ENCODE results near the gene CRCP. TPM values are rescaled to one million over a fixed set of nuclear protein-coding genes. Genes with fewer than 3 reads are reported as not detected.
"Not testable (repeated sequence)": the region's sequence is repeated elsewhere in the genome, so short reads cannot be mapped to it uniquely, and the experiment has no call there.

Gene CRCP
- total RNA-seq, 2 donors from 2014 or later, result 33.0 to 34.4 TPM

GRCh38 chr7:66145400-66146104 lies 30.9 kb downstream of the CRCP start:
- TF ChIP-seq CTCF (IDR thresholded peaks at IDR 0.05), result no peak
- Histone ChIP-seq H3K27ac (peak overlapping the region; percentile 20), H3K9ac (ENCODE audit: low read depth in 2 of 2, low read length in 2 of 2) (peak overlapping the region in 1 of 2 donors; percentile 1), H3K27me3 (no peaks in the 10 kb centered on the region), H3K4me1 (no peaks in the 10 kb centered on the region), H3K36me3 (peaks cover 10% of the 10 kb centered on the region), H3K9me3 (no peaks in the 10 kb centered on the region), H3K4me3 (no peak overlapping the region)
- peak; percentile 41 for DNase-seq
- intact Hi-C loops (cut with DNase I), result no loop called here

- Histone ChIP-seq H3K4me3 (no peak overlapping the region), H3K36me3 (peaks cover 9% of the 10 kb centered on the region), H3K27me3 (no peaks in the 10 kb centered on the region), H3K4me1 (no peaks in the 10 kb centered on the region), H3K9ac (ENCODE audit: low read depth in 2 of 2, low read length in 2 of 2) (no peak overlapping the region), H3K9me3 (no peaks in the 10 kb centered on the region), H3K27ac (no peak overlapping the region)
- DNase-seq, result no peak
- intact Hi-C loops (cut with DNase I), result no loop called here
- TF ChIP-seq CTCF (IDR thresholded peaks at IDR 0.05), result no peak
Measured at GRCh38 chr7:66146701-66147100, 32.1 kb downstream of the CRCP start.

DNA sequence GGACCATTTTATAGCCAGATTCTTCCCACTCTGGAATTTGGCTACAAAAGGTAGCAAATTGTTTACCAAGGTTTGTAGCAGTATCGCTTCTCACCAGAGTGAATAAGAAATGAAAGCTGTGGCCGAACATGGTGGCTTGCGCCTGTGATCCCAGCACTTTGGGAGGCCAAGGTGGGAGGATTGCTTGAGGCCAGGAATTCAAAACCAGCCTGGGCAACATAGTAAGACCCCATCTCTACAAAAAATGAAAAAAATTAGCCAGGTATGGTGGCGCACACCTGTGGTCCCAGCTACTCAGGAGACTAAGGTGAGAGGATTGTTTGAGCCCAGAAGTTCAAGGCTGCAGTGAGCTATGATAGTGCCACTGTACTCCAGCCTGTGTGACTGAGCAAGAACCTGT lies 33.0 kb downstream of the CRCP start:
- intact Hi-C loops (cut with DNase I); H3K9me3 ChIP-seq; H3K27ac ChIP-seq; H3K27me3 ChIP-seq; H3K9ac ChIP-seq (ENCODE audit: low read depth in 2 of 2, low read length in 2 of 2); H3K36me3 ChIP-seq; DNase-seq; H3K4me3 ChIP-seq; H3K4me1 ChIP-seq: not testable (repeated sequence)

DNA sequence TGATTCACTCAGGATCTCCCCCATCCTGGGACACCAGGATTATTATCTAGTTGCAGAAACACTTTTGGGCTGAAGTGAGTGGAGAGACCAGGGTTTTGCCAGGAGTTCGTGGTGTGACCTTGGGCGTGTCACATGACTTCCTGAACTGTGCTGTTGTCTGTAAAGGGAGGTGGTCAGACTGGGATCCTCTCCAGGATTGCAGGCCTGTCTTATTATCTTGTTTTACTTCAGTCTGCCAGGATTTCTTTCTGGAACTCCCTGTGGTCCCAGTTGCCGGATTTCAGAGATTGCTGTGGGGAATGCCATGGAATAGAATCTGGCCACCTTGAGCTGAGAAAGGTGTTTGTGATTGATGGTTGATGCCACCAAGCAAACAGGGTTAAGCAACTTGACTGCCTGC lies 35.8 kb downstream of the CRCP start:
- DNase-seq, result peak; percentile 60
- Histone ChIP-seq H3K27me3 (no peaks in the 10 kb centered on the region), H3K4me1 (no peaks in the 10 kb centered on the region), H3K9me3 (no peaks in the 10 kb centered on the region), H3K36me3 (peaks cover 8% of the 10 kb centered on the region), H3K9ac (ENCODE audit: low read depth in 2 of 2, low read length in 2 of 2) (no peak overlapping the region), H3K27ac (no peak overlapping the region), H3K4me3 (no peak overlapping the region)
- intact Hi-C loops (cut with DNase I), result no loop called here
- TF ChIP-seq CTCF (IDR thresholded peaks at IDR 0.05), result no peak

DNA sequence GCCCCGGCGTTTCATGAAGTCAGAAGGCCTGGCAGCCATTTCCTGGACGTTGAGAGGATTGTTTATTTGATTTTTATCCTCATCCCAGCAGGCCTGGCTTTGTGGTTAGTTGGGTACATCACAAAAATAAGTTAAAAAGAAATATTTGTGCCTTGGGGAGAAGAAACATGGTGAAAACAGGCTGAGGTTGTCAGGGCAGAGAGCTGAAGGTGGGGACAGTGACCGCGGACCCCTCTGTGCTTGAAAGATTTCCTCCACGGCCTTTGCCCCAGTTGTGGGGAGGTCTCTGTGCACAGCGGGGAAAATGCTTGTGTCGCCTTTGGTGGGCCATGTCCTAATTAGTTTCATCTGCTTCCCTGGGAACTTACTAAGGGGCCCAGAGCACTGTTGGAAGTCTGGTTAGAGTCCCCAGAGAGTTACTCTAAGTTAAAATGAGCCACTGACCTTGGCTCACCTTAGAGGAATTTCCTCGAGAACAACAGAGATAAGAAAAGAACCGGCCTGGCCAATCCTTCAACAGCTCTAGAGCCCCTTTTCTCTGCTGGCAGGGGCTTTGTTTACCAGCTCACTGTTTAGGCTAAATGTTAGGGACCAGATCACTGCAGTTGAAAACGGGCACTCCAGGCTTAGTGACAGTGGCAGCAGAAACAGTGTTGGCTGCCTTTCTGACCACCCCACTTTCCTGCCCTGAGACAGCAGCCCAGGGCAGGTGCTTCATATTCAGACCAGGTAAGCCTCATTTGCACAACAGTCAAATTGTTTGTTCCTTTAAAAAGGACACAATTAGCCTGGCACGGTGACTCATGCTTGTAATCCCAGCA lies 37.9 kb downstream of the CRCP start:
- Histone ChIP-seq H3K27ac (peak overlapping the region; percentile 32), H3K9me3 (no peaks in the 10 kb centered on the region), H3K36me3 (peaks cover 8% of the 10 kb centered on the region), H3K9ac (ENCODE audit: low read depth in 2 of 2, low read length in 2 of 2) (no peak overlapping the region), H3K27me3 (no peaks in the 10 kb centered on the region), H3K4me1 (no peaks in the 10 kb centered on the region), H3K4me3 (no peak overlapping the region)
- DNase-seq, result no peak
- intact Hi-C loops (cut with DNase I), result no loop called here
- TF ChIP-seq CTCF (IDR thresholded peaks at IDR 0.05), result no peak

DNA sequence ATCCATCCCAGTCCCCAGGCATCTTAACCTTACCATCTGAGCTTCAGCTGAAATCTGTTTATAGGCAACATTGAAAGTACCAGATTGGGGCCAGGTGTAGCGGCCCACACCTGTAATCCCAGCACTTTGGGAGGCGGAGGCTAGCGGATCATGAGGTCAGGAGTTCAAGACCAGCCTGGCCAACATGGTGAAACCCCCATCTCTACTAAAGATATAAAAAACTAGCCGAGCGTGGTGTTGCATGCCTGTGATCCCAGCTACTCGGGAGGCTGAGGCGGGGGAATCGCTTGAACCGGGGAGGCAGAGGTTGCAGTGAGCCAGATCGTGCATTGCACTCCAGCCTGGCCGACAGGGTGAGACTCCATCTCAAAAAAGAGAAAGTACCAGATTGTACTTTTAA lies 39.0 kb downstream of the CRCP start:
- no peak overlapping the region for H3K4me3 ChIP-seq
- TF ChIP-seq CTCF (IDR thresholded peaks at IDR 0.05), result no peak
- intact Hi-C loops (cut with DNase I), result no loop called here
- no peak overlapping the region for H3K9ac ChIP-seq (ENCODE audit: low read depth in 2 of 2, low read length in 2 of 2)
- H3K27ac ChIP-seq, result no peak overlapping the region
- no peaks in the 10 kb centered on the region for H3K9me3 ChIP-seq
- H3K4me1 ChIP-seq, result no peaks in the 10 kb centered on the region
- no peaks in the 10 kb centered on the region for H3K27me3 ChIP-seq
- H3K36me3 ChIP-seq, result peaks cover 8% of the 10 kb centered on the region
- DNase-seq, result no peak

DNA sequence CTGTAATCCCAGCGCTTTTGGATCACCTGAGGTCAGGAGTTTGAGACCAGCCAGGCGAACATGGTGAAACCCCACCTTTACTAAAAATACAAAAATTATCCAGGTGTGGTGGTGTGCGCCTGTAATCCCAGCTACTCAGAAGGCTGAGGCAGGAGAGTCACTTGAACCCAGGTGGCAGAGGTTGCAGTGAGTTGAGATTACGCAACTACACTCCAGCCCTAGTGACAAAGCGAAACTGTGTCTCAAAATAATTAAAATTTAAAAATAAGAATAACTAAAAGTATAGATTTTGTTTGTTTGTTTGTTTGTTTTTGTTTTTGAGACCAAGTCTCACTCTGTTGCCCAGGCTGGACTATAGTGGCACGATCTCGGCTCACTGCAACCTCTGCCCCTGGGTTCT lies 41.4 kb downstream of the CRCP start:
- H3K27ac ChIP-seq; H3K4me1 ChIP-seq; H3K9me3 ChIP-seq; H3K9ac ChIP-seq (ENCODE audit: low read depth in 2 of 2, low read length in 2 of 2); H3K36me3 ChIP-seq; H3K27me3 ChIP-seq; H3K4me3 ChIP-seq; DNase-seq; intact Hi-C loops (cut with DNase I): not testable (repeated sequence)
